Measurements from ENCODE around the gene PRR12.
A peak's percentile ranks its signal among the peaks of the same experiment; 100 is the strongest.

PRR12 gene

GRCh38 chr19:49564616-49565045 lies 26.4 kb upstream of the PRR12 start:
- no peak for DNase-seq

GRCh38 chr19:49565261-49565660 lies 25.7 kb upstream of the PRR12 start:
- no peak for DNase-seq

DNA sequence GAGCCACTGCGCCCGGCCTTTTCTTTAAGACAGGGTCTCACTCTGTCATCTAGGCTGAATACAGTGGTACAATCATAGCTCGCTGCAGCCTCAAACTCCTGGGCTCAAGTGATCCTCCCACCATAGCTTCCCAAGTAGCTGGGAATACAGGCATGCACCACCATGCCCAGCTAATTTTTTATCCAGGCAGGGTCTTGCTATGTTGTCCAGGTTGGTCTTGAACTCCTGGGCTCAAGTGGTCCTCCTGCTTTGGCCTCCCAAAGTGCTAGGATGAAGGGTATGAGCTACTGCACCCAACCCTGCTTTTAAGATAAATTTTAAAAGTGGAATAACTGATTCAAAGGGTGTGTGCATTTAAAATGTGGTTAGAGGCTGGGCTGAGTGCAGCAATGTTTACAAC lies 24.7 kb upstream of the PRR12 start:
- DNase-seq = no peak

DNA sequence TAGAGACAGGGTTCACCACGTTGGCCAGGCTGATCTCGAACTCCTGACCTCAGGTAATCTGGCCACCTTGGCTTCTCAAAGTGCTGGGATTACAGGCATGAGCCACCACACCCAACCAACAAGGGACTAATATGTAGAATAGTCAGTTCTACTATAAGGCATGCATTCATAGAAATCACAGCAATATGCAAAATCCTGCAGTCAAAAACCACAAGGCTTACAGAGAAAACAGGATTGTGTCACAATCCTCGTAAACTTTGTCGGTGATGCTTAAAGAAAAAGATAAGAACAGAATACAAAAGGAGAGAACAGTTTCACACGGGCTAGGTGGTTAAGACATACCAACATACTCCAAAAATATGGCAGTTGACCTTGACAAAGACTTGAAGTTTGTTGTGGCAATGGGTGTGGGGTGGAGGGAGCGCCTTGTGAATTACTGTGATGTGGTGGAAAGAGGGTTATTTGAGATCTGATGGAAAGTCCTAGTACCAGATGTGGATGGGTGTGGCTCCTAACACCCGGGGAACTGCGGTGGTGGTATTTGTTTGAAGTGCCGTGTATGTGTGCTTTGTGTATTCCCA lies 23.0 kb upstream of the PRR12 start:
- no peak for DNase-seq

- peak; percentile 86 for DNase-seq
These were observed 20.7 kb upstream of the PRR12 start for GRCh38 chr19:49570138-49570856.

GRCh38 chr19:49570997-49571676 lies 19.8 kb upstream of the PRR12 start:
- DNase-seq = no peak

GRCh38 chr19:49573009-49573408 lies 18.0 kb upstream of the PRR12 start:
- DNase-seq = no peak

- no peak for DNase-seq
These were observed 17.6 kb upstream of the PRR12 start for GRCh38 chr19:49573425-49573824.

DNA sequence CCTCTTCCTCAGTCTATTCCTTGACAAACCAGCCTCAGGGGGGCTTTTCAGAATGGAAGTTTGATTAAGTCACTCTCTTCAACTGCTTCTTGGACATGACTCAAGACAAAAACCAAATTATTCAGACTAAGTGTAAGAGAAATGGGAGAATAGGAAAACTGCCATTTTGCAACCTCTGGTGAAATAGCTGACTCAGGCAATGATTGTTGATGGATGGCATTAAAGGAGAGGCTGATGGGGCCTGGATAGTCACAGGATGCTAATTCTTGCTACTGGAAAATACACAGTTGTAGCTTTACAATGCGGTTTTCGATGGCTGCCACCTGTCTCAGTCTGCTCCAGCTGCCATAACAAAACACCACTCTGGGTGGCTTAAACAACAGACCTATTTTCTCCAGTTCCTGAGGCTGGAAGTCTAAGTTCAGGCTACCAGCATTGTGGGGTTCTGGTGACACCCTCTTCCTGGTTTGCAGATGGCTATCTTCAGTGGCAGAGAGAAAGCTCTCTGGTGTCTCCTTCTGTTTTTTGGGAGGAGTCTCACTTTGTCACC lies 16.7 kb upstream of the PRR12 start:
- DNase-seq = no peak

- no peak for DNase-seq
These were observed 11.8 kb upstream of the PRR12 start for GRCh38 chr19:49579193-49579592.

GRCh38 chr19:49579947-49580263 lies 11.1 kb upstream of the PRR12 start:
- DNase-seq = no peak

GRCh38 chr19:49580264-49581006 lies 10.5 kb upstream of the PRR12 start, which contains the start of gene NOSIP:
Gene NOSIP, minus strand, starts transcription at chr19:49580556. Its CDS starts 19,865 bp downstream, at chr19:49560691.
- DNase-seq = peak; percentile 93

- no peak for DNase-seq
These were observed 9.9 kb upstream of the PRR12 start, which contains the start of gene PRRG2 for GRCh38 chr19:49581007-49581508. Gene PRRG2, plus strand, starts transcription at chr19:49581316. Its CDS starts 1,904 bp downstream, at chr19:49583220.

DNA sequence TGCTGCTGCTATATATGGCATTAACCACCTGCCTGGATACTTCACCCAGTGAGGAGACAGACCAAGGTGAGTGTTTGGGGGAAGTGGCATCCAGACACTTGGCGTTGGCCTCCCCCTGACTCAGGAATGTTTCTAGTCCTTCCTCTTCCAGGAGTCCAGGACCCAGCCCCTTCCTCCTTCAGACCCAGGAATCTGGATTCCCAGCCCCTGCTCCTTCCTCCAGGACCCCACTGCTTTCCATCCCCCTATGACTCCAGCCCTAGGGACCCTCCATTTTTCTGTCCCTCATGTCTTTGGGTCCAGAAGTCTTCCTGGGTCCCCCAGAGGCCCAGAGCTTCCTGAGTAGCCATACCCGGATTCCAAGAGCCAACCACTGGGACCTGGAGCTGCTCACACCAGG lies 7.7 kb upstream of the PRR12 start:
- DNase-seq = no peak

DNA sequence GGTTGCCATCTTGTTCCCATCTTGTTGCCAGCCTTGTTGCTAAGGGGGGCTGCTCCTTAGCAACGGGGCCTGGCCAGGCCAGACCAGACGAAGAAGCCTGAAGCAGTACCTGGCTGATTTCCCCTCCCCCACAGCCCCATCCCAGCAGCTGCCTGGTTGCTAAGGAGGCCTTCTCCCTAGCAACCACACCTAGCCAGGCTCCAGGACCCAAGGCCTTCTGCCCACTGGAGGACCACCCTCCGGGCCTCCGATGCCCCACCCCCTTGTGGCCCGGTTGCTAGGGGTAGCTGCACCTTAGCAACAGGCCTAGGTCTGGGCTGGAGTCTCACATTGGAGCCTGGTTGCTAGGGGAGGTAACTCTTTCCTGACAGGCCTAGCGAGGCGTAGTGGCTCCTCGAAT lies 6.0 kb upstream of the PRR12 start:
- DNase-seq = peak; percentile 35

DNA sequence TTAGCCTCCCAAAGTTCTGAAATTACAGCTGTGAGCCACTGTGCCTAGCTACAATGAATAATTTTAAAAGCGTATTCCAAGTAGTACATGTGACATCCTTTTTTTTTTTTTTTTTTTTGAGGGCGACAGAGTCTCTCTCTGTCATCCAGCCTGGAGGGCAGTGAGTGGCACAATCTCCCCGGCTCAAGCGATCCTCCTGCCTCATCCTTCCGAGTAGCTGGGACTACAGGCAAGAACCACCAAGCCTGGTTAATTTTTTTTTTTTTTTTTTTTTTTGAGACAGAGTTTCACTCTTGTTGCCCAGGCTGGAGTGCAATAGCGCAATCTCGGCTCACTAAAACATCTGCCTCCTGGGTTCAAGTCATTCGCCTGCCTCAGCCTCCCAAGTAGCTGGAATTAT lies 3.8 kb upstream of the PRR12 start:
- DNase-seq = no peak

GRCh38 chr19:49588365-49589122 lies 2.4 kb upstream of the PRR12 start:
- DNase-seq = no peak

GRCh38 chr19:49589502-49589905 lies 1.5 kb upstream of the PRR12 start:
- DNase-seq = no peak

DNA sequence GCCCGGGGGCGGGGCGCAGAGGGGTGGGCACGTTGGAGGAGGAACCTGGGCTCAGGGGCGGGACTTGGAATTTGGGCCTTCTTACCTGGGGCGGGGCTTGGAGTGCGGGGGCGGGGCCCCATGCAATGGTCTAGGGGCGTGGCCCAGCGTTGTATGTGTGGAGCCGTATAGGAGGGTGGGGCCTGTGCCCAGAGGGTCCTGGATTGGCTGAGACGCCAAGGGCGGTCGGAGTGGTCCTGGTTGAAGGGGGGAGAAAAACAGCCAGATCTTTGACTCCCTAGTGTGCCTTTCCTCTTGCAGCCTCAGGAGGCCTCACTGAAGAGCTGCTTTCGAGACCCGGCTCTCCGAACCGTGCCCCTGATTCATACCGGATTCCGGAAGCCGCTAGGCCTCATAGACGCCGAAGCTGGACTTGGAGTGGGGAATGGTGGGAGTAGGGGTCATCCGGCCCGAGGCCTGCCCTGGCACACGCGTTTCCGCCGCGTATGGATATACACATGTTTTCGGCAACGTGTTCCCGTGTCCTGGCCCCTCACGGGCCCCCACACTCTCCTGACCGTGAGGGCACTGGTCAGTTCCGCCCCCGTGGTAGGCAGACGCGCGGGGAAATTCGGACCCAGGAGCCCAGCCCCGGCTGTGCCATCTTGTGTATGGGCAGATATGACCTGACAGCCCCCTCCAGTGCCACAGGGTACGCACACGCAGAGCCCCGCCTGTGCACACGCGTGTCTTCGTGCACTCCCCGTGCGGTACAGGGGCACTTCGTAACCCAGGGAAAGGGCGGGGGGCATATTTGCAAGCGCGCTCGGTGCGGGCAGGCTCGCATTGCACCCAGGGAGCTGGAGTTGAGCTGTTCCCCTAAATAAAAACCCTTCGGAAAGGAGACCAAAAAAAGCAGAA lies 661 bp upstream of the PRR12 start:
- DNase-seq = peak; percentile 93

- DNase-seq = peak; percentile 45
These were observed 926 bp downstream of the PRR12 start for GRCh38 chr19:49591731-49592485.

All from NCI-H1105 treated with DMSO at 0.1 percent for 48 hours (cell line).